Panc1 (cell line): Measurements from ENCODE around the gene ACSBG1. TPM values are rescaled to one million over a fixed set of nuclear protein-coding genes. Genes with fewer than 3 reads are reported as not detected.

Source experiments
- ATAC-seq: fragments of 200-7000 bp; cut with Tn5 transposase; 2 replicates; pipeline ENCODE4 v1.9.1; 2020; ENCODE audit warnings: mild to moderate bottlenecking, moderate library complexity
- BruUV-seq: library from RNA; stranded (reverse); fragments of 400-500 nt; replicated peaks from 2 replicates; lab custom pipeline; 2021; lab: Mats Ljungman, UMichigan
- CTCF ChIA-PET: fragments of 300-600 bp; sonication (Branson Sonifier 250); formaldehyde crosslinking; loops from one replicate; lab custom pipeline; 2022; ENCODE audit warnings: antibody characterized with exemption; lab: Charles Lee
- POLR2A ChIA-PET: fragments of 300-600 bp; sonication (Branson Sonifier 250); formaldehyde crosslinking; loops from one replicate; lab custom pipeline; 2022; ENCODE audit warnings: antibody characterized with exemption; lab: Charles Lee
- DNase-seq: peaks from one replicate; pipeline ENCODE4 v3.0.0-alpha.2; 2010; ENCODE audit warnings: low read depth, low spot score
- H3K27ac ChIP-seq: 2 replicates; pipeline ENCODE4 v1.5.1; 2011; ENCODE audit warnings: mild to moderate bottlenecking, low read length, inconsistent platforms
- H3K27me3 ChIP-seq: fragments of 200-500 bp; sonication (Bioruptor generic); 2 replicates; pipeline ENCODE4 v1.6.0; 2014; ENCODE audit warnings: low read length, inconsistent platforms; ENCODE audit not compliant: control insufficient read depth, insufficient read depth
- H3K36me3 ChIP-seq: fragments of 200-500 bp; sonication (Bioruptor generic); 2 replicates; pipeline ENCODE4 v1.5.1; 2014; ENCODE audit warnings: inconsistent platforms, mild to moderate bottlenecking, low read length, moderate library complexity; ENCODE audit not compliant: control insufficient read depth, insufficient read depth
- H3K4me1 ChIP-seq: 2 replicates; pipeline ENCODE4 v1.5.1; 2011; ENCODE audit warnings: inconsistent platforms, mild to moderate bottlenecking, low read length, moderate library complexity; ENCODE audit not compliant: control insufficient read depth, insufficient read depth
- H3K4me3 ChIP-seq, 2 experiments: 2 replicates each; pipeline ENCODE4 v1.5.1; 2011 to 2012; ENCODE audit warnings: low read depth in 2 of 2, low read length in 2 of 2, mild to moderate bottlenecking in 2 of 2, inconsistent platforms in 1 of 2, moderate library complexity in 1 of 2
- H3K9me3 ChIP-seq: fragments of 200-500 bp; sonication (Bioruptor generic); 2 replicates; pipeline ENCODE4 v1.5.1; 2014; ENCODE audit warnings: low read depth, mild to moderate bottlenecking, inconsistent platforms, low read length, moderate library complexity; ENCODE audit not compliant: control insufficient read depth, insufficient read depth
- CTCF ChIP-seq: fragments of 450-650 bp; IDR thresholded peaks from 2 replicates; pipeline ENCODE4 v1.5.1; 2017; ENCODE audit warnings: mild to moderate bottlenecking
- POLR2AphosphoS5 ChIP-seq: IDR thresholded peaks from 2 replicates; pipeline ENCODE4 v1.6.1; 2012; ENCODE audit warnings: mild to moderate bottlenecking, low read depth, low read length, moderate library complexity
- SIN3A ChIP-seq: IDR thresholded peaks from 2 replicates; pipeline ENCODE4 v1.6.1; 2012; ENCODE audit warnings: low read depth, mild to moderate bottlenecking, low read length, moderate library complexity, borderline replicate concordance; ENCODE audit not compliant: insufficient read depth
- TCF7L2 ChIP-seq: IDR thresholded peaks from 2 replicates; pipeline ENCODE4 v1.6.1; 2011; ENCODE audit warnings: mild to moderate bottlenecking, low read depth, low read length, inconsistent platforms
- in situ Hi-C: cut with HindIII; loops from 2 replicates; pipeline ENCODE4 v1.10.0; 2016; ENCODE audit warnings: low sequenced_read_pairs, low pct_unique_long_range_greater_than_20kb
- intact Hi-C: fragments of 100-400 bp; cut with micrococcal nuclease; formaldehyde crosslinking; loops from one replicate; pipeline ENCODE4 v1.10.0; 2022; ENCODE audit not compliant: unreplicated experiment
- total RNA-seq: library from RNA; stranded (reverse); gene quantifications from one replicate; pipeline ENCODE4 v1.2.1, GENCODE V29; 2021; ENCODE audit not compliant: unreplicated experiment
- TF ChIP-seq, protein P1 (sequence below), 2 experiments: IDR thresholded peaks; 2 replicates each; pipeline ENCODE4 v1.6.1; 2011 to 2012; ENCODE audit warnings: low read depth in 2 of 2, control low read depth in 1 of 2, low read length in 1 of 2, mild to moderate bottlenecking in 1 of 2, moderate library complexity in 1 of 2; ENCODE audit not compliant: insufficient read depth in 1 of 2

The ACSBG1 gene
- total RNA-seq, 1 experiment from 2014 or later, result 0.31 TPM

GRCh38 chr15:78182336-78182700 lies 52.0 kb downstream of the ACSBG1 start:
- ChIA-PET CTCF (no interaction called here), POLR2A (no interaction called here)
- Histone ChIP-seq H3K27ac (no peak overlapping the region), H3K27me3 (no peaks in the 10 kb centered on the region), H3K4me3 (no peak overlapping the region), H3K36me3 (no peaks in the 10 kb centered on the region), H3K9me3 (no peaks in the 10 kb centered on the region), H3K4me1 (no peaks in the 10 kb centered on the region)
- no peak for ATAC-seq
- no TSS peak for BruUV-seq
- TF ChIP-seq SIN3A (no peak), TCF7L2 (no peak), POLR2AphosphoS5 (no peak), CTCF (no peak)
- TF ChIP-seq, protein P1, sequence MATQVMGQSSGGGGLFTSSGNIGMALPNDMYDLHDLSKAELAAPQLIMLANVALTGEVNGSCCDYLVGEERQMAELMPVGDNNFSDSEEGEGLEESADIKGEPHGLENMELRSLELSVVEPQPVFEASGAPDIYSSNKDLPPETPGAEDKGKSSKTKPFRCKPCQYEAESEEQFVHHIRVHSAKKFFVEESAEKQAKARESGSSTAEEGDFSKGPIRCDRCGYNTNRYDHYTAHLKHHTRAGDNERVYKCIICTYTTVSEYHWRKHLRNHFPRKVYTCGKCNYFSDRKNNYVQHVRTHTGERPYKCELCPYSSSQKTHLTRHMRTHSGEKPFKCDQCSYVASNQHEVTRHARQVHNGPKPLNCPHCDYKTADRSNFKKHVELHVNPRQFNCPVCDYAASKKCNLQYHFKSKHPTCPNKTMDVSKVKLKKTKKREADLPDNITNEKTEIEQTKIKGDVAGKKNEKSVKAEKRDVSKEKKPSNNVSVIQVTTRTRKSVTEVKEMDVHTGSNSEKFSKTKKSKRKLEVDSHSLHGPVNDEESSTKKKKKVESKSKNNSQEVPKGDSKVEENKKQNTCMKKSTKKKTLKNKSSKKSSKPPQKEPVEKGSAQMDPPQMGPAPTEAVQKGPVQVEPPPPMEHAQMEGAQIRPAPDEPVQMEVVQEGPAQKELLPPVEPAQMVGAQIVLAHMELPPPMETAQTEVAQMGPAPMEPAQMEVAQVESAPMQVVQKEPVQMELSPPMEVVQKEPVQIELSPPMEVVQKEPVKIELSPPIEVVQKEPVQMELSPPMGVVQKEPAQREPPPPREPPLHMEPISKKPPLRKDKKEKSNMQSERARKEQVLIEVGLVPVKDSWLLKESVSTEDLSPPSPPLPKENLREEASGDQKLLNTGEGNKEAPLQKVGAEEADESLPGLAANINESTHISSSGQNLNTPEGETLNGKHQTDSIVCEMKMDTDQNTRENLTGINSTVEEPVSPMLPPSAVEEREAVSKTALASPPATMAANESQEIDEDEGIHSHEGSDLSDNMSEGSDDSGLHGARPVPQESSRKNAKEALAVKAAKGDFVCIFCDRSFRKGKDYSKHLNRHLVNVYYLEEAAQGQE (IDR thresholded peaks at IDR 0.05; ENCODE audit: insufficient read depth in 1 of 2, low read depth in 2 of 2, low read length in 1 of 2), result no peak
- in situ Hi-C loops, result no loop called here
- intact Hi-C loops, result no loop called here
- DNase-seq, result no peak

DNA sequence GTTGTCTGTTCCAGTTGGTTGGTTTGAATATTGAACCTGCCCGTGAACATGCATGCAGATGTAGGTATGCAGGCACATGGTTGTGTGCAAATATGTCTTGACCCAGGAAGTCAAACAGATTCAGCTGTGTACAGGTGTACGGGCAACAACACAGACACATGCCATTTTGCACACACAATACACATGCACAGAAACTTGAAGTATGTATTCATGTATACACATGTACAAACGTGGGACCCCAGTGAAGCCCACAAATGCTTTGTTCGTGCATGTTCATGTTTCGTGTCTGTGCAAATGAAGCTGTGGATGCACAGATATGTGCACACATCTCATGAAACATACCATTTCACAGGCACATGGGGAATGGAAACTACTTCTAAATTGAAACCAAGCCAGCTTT lies 54.5 kb downstream of the ACSBG1 start:
- Histone ChIP-seq H3K27me3 (no peaks in the 10 kb centered on the region), H3K4me1 (no peaks in the 10 kb centered on the region), H3K4me3 (no peak overlapping the region), H3K36me3 (no peaks in the 10 kb centered on the region), H3K9me3 (no peaks in the 10 kb centered on the region), H3K27ac (no peak overlapping the region)
- ChIA-PET CTCF (interaction anchor here (1.1 kb wide), 1 partner anchor 16 kb away, joined by 4 read pairs; no protein-coding TSS in a partner anchor), POLR2A (no interaction called here)
- in situ Hi-C loops, result no loop called here
- BruUV-seq, result no TSS peak
- TF ChIP-seq, protein P1 (IDR thresholded peaks at IDR 0.05; ENCODE audit: insufficient read depth in 1 of 2, low read depth in 2 of 2, low read length in 1 of 2), result no peak
- TF ChIP-seq TCF7L2, result no peak
- TF ChIP-seq POLR2AphosphoS5, result no peak
- no peak for TF ChIP-seq SIN3A
- no peak for TF ChIP-seq CTCF
- DNase-seq, result no peak
- no peak for ATAC-seq
- intact Hi-C loops, result no loop called here
